Measurements from ENCODE around the gene KLHL11.
"Not testable (repeated sequence)": the region's sequence is repeated elsewhere in the genome, so short reads cannot be mapped to it uniquely, and the experiment has no call there.

Gene KLHL11

DNA sequence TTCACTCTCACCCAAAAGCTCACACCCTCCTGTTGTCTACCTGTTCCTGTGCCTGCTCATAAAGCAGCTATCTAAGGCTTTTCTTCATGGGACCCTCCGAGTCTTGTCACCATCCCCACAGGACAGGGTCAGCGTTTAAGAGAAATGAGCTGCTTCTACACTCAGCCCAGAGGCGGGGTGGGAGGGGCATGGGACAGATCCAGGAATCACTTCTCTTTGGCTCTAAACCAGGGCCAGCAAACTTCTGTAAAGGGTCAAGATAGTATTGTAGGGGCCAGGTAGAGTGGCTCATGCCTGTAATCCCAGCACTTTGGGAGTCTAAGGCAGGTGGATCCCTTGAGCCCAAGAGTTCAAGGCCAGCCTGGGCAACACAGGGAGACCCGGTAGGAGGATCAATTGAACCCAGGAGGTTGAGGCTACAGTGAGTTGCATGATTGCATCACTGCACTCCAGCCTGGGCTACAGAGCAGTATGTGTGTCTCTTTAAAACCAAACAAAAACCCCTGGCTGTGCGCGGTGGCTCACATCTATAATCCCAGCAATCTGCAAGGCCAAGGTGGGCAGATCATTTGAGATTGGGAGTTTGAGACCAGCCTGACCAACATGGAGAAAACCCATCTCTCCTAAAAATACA is 23.2 kb upstream of the KLHL11 start:
- no peak for DNase-seq

- no peak for DNase-seq
Measured at GRCh38 chr17:41885733-41886132, 20.5 kb upstream of the KLHL11 start.

GRCh38 chr17:41882756-41883155 is 17.5 kb upstream of the KLHL11 start:
- DNase-seq: no peak

GRCh38 chr17:41880130-41880529 is 14.9 kb upstream of the KLHL11 start:
- DNase-seq: no peak

DNA sequence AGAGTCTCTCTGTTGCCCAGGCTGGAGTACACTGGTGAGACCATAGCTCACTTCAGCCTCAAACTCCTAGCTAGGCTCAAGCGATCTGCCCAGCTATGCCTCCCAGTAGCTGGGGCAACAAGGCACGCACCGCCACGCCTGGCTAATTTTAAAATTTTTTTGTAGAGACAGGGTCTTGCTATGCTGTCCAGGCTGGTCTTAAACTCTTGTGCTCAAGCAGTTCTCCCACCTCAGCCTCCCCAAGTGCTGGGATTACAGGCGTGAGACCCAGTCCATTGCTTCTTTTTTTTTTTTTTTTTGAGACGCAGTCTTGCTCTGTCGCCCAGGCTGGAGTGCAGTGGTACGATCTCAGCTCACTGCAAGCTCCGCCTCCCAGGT is 9.1 kb upstream of the KLHL11 start:
- not testable (repeated sequence) for DNase-seq

DNA sequence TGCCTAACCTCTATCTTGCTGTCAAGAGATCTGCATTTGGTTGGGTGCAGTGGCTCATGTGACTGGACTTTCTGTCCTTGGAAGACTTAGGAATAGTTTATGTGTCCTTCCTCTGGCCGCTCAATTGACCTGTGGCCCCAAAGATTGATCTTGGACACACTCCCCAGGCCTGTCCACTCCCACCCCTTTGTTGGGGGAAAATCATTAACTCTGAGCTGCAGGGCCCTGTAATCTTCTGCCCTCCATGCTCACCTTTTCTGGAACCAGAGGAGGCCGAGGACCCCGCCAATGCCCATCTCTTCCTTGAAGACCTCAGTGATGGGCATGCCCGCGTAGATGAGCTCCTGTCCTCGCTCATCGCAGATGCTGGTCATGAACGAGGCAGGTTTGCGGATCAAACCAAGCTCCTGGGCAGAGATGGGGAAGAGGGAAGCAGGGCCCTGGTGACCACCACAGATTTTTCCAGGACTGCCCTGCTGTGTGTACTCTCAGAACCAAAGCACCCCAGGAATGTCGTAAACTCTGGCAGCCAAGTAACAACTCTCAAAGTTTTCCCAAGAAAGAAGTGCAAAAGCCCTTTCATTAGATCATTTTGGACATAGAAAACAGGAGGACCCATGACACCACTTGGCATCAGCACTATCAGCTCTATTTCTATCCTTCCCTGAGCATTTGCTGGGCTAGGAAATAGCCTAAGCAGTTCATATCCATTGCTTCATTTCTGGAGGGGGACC is 8.5 kb upstream of the KLHL11 start:
- DNase-seq: no peak

DNA sequence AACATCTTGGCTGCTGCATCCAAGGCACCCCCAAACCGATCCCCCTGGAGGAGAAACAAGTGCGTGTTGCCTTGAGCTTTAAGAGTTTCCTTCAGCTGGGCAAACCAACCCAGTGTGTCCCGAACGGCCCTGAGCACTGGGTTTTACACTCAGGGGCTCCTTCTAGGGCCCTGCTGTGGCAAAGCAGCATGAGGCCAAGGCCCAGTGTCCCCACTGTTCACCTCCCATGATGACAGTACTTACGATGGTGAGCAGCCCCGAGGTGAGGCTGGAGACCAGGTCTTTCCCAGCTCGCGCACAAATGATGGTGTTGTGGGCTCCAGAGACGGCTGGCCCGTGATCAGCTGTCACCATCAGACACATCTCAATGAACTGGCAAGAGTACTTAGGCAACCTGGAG is 6.6 kb upstream of the KLHL11 start:
- DNase-seq: no peak

GRCh38 chr17:41870627-41871026 is 5.4 kb upstream of the KLHL11 start:
- no peak for DNase-seq

- DNase-seq: no peak
Measured at GRCh38 chr17:41870097-41870496, 4.9 kb upstream of the KLHL11 start.

- DNase-seq: no peak
Measured at GRCh38 chr17:41869426-41869825, 4.2 kb upstream of the KLHL11 start.

- DNase-seq: no peak
Measured at GRCh38 chr17:41868568-41868967, 3.3 kb upstream of the KLHL11 start.

DNA sequence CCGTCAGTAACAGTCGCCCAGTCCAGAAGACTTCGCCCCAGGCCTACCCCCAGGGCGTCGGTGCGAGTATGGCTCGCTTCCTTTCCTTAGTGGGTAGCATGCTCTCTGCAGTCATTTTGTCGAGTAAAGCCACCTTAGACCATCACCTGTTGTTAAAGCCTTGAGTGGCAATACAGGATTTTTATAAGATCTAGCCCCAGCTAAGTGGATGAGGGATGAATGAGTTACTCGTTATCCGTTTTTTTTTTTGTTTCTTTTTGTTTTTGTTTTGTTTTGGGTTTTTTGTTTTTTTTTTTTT is 322 bp upstream of the KLHL11 start:
- no peak for DNase-seq

DNA sequence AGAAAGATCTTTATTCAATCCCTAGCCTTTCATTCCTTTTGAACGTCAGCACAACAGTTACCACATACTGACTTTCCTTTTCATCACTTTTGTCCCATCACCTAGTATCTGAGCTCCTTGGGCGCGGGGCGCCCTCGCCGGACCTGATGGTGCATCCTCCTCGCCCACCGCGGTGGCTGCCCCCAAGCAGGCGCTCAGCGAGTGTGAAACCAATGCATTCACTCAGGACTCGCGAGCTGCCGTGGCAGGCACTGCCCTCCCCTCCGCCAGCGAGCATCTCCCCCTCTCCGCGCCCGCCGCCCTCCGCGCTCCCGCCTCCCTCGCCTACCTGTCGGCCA is 756 bp downstream of the KLHL11 start:
- no peak for DNase-seq

- no peak for DNase-seq
Measured at GRCh38 chr17:41863074-41863848, 2.0 kb downstream of the KLHL11 start.

GRCh38 chr17:41860254-41860931 is 4.8 kb downstream of the KLHL11 start:
- DNase-seq: no peak

DNA sequence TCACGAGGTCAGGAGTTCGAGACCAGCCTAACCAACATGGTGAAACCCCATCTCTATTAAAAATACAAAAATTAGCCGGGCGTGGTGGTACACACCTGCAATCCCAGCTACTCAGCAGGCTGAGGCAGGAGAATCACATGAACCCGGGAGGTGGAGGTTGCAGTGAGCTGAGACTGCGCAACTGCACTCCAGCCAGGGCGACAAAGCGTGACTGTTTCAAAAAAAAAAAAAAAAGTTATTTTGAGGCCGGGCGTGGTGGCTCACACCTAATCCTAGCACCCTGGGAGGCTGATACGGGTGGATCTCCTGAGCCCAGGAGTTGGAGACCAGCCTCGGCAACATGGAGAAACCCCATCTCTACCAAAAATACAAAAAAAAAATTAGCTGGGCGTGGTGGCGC is 13.8 kb downstream of the KLHL11 start:
- not testable (repeated sequence) for DNase-seq

- no peak for DNase-seq
Measured at GRCh38 chr17:41849251-41849990, 15.8 kb downstream of the KLHL11 start.

DNA sequence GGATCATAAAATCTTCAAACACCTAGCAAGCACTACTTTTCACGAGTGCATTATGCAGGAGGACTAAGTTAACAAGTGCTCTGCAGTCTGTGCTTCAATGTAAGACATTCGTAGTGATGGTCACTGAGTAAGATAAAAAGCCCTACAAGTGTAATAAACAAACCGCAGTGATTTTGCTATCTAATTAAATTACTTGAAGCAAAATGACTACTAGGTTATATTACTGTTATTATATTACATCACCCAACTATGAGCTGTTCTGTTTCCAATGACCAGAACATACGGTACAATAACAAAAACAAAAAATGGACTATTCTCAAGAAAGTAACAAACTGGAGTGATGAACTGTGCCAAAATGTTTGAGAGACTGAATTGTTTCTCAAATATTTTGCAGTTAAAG is 16.4 kb downstream of the KLHL11 start:
- no peak for DNase-seq

GRCh38 chr17:41844971-41845370 is 20.3 kb downstream of the KLHL11 start:
- no peak for DNase-seq

DNA sequence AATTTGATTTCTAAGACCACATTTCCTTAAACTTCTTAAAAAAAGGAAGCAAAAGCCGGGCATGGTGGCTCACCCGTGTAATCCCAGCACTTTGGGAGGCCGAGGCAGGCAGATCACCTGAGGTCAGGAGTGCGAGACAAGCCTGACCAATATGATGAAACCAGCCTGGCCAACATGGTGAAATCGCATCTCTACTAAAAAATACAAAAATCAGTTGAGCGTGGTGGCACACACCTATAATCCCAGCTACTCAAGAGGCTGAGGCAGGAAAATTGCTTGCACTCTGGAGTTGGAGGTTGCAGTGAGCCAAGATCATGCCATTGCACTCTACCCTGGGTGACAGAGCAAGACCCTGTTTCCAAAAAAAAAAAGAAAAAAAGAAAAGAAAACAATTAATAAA is 24.4 kb downstream of the KLHL11 start:
- not testable (repeated sequence) for DNase-seq

- not testable (repeated sequence) for DNase-seq
Measured at GRCh38 chr17:41839448-41839847, 25.8 kb downstream of the KLHL11 start.

DNA sequence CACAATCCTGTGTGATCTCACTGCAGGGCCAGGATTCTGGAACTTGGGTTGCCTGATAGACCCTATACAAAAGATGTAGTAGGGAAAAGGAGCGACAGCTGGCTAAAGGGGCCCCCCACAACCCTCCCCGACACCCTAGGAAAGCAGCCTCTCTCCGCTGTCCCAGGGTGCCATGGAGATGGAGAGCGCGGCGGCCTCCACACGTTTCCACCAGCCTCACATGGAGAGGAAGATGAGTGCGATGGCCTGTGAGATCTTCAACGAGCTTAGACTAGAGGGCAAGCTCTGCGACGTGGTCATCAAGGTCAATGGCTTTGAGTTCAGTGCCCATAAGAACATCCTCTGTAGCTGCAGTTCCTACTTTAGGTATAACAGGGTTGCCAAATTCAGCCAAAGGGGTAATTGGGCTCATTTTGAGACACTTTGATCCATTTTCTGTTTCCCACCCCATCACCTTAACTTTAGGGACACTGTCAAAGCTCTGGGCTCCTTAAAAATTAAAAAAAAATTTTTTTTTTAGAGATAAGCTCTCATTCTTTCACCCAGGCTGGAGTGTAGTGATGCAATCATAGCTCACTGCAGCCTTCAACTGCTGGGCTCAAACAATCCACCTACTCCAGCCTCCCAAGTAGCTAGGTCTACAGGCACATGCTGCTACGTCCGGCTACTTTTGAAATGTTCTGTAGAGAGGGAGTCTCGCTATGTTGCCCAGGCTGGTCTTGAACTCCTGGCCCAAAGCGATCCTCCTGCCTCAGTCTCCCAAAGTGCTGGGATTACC is 27.3 kb downstream of the KLHL11 start, which contains the start of gene KLHL10:
KLHL10 (plus strand) TSS at position 65 of the 778 bp plus-strand sequence; CDS start at position 173, 108 bp downstream.
- no peak for DNase-seq
